ENCODE results near the gene TRMT10B. TPM values are rescaled to one million over a fixed set of nuclear protein-coding genes. Genes with fewer than 3 reads are reported as not detected.
"Not testable (repeated sequence)": the region's sequence is repeated elsewhere in the genome, so short reads cannot be mapped to it uniquely, and the experiment has no call there.

The TRMT10B gene
- polyA plus RNA-seq, 1 experiment, result 6.9 TPM

DNA sequence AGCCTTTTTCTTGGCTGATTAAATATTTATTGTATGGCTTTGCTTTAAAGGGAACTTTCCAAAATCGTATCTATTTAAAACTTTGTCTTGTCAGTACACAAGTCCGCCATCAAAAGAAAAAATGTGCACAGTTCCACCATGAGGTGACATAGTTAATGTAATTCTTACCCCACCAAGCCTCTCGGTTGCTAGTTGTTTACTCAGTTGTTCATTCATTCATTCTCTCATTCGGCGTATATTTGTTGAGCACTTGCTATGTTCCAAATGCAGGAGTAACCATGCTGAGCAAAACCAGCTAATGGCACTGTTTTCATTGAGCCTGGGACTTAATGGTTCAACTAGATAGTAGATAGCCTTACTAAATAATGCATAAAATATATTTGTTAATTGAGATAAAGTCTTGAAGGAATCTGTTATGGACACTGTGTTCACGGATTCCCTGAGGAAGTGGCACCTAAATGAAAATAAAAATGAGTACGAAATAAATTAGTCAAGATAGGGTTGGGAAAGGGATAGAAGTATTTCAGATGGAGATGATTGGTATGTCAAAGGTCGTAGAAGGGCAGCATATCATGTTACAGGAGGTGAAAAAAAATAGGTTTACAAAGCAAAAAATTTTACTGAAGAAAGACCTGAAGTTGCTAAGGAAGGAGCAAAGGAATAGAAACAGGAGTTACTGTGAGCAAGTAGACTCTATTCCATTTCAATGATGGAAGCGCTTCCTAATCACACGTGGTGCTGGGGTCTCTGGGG, 48.5 kb downstream of the TRMT10B start:
- no peak for DNase-seq (ENCODE audit: low read depth, low spot score)
- POLR2A ChIA-PET, result interaction anchor here (0.6 to 2.5 kb wide), 2 partner anchors 17 to 49 kb away, joined by 3 to 26 read pairs; partner anchors contain the start of genes EXOSC3 and TRMT10B
- H3K27ac ChIP-seq (ENCODE audit: low read depth, low read length), result peak overlapping the region; percentile 57
- TF ChIP-seq, protein P1, sequence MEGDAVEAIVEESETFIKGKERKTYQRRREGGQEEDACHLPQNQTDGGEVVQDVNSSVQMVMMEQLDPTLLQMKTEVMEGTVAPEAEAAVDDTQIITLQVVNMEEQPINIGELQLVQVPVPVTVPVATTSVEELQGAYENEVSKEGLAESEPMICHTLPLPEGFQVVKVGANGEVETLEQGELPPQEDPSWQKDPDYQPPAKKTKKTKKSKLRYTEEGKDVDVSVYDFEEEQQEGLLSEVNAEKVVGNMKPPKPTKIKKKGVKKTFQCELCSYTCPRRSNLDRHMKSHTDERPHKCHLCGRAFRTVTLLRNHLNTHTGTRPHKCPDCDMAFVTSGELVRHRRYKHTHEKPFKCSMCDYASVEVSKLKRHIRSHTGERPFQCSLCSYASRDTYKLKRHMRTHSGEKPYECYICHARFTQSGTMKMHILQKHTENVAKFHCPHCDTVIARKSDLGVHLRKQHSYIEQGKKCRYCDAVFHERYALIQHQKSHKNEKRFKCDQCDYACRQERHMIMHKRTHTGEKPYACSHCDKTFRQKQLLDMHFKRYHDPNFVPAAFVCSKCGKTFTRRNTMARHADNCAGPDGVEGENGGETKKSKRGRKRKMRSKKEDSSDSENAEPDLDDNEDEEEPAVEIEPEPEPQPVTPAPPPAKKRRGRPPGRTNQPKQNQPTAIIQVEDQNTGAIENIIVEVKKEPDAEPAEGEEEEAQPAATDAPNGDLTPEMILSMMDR (IDR thresholded peaks at IDR 0.05; ENCODE audit: low read depth, low read length), result no peak
- H3K9me3 ChIP-seq (ENCODE audit: control insufficient read depth, insufficient read depth, low read length), result no peaks in the 10 kb centered on the region
- H3K27me3 ChIP-seq (ENCODE audit: control insufficient read depth, insufficient read depth, low read length), result no peaks in the 10 kb centered on the region
- peak overlapping the region; percentile 98 for H3K4me3 ChIP-seq (ENCODE audit: low read depth, low read length)
- CTCF ChIA-PET, result interaction anchor here (1.0 kb wide), 1 partner anchor 461 kb away, joined by 3 read pairs; no protein-coding TSS in a partner anchor

DNA sequence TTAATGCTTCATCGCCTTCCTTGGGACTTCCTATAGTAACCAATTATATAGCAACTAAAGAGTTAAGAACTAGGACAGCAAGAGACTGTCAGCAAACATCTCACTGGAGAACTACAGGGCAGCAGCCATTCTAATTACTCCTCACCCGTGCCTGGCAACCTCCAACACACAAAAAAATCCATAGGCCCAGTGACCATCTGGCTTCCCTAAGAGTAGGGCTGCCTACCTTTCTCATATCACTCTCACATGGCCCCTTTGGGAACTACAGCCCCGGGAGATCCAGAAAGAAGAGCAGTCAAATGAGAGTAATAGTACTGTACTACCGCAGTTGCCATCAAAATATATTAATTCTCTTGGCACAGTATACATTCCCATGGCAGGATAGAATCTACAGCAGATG, 52.7 kb downstream of the TRMT10B start:
- POLR2A ChIA-PET, result interaction anchor here (1.4 kb wide), 1 partner anchor 21 kb away, joined by 5 read pairs; the partner anchor contains the start of gene EXOSC3
- Histone ChIP-seq H3K9me3 (ENCODE audit: control insufficient read depth, insufficient read depth, low read length) (no peaks in the 10 kb centered on the region), H3K27ac (ENCODE audit: low read depth, low read length) (no peak overlapping the region), H3K4me3 (ENCODE audit: low read depth, low read length) (no peak overlapping the region), H3K27me3 (ENCODE audit: control insufficient read depth, insufficient read depth, low read length) (no peaks in the 10 kb centered on the region)
- CTCF ChIA-PET, result no interaction called here
- TF ChIP-seq, protein P1 (IDR thresholded peaks at IDR 0.05; ENCODE audit: low read depth, low read length), result no peak
- DNase-seq (ENCODE audit: low read depth, low spot score), result no peak

DNA sequence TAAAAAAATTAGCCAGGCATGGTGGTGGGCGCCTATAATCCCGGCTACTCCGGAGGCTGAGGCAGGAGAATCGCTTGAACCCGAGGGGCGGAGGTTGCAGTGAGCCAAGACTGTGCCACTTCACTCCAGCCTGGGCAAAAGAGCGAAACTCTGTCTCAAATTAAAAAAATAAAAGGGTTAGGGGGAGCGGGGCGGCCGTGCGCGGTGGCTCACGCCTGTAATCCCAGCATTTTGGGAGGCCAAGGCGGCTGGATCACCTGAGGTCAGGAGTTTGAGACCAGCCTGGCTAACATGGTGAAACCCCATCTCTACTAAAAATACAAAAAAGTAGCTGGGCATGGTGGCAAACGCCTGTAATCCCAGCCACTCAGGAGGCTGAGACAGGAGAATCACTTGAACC, 56.1 kb downstream of the TRMT10B start:
- CTCF ChIA-PET, result interaction anchor here (0.7 kb wide), 1 partner anchor 107 kb away, joined by 3 read pairs; no protein-coding TSS in a partner anchor
- POLR2A ChIA-PET, result interaction anchor here (1.0 kb wide), 1 partner anchor 9 kb away, joined by 7 read pairs; the partner anchor contains the start of gene DCAF10
- not testable (repeated sequence) for DNase-seq (ENCODE audit: low read depth, low spot score); H3K9me3 ChIP-seq (ENCODE audit: control insufficient read depth, insufficient read depth, low read length); H3K27me3 ChIP-seq (ENCODE audit: control insufficient read depth, insufficient read depth, low read length); H3K27ac ChIP-seq (ENCODE audit: low read depth, low read length); H3K4me3 ChIP-seq (ENCODE audit: low read depth, low read length)

DNA sequence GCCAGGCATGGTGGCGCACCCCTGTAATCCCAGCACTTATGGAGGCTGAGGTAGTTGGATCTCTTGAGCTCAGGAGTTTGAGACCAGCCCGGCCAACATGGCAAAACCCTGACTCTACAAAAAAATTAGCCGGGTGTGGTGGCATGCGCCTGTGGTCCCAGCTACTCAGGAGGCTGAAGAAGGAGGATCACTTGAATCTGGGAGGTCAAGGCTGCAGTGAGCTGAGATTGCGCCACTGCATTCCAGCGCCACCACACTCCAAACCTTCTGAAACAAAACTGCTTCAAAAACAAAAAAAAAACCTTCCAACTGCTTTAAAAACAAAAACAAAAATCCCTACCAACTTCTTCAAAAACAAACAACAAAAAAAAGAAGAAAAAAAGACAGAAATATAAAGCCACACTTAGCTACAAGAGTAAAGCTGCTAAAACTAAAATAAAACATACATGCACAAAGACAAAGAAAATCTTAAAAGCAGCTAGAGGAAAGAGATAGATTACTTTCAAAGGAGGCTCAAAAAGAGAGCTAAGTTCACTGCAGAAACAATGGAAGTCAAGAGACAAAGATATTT, 58.4 kb downstream of the TRMT10B start:
- POLR2A ChIA-PET, result no interaction called here
- no peak for DNase-seq (ENCODE audit: low read depth, low spot score)
- Histone ChIP-seq H3K9me3 (ENCODE audit: control insufficient read depth, insufficient read depth, low read length) (no peaks in the 10 kb centered on the region), H3K27ac (ENCODE audit: low read depth, low read length) (no peak overlapping the region), H3K4me3 (ENCODE audit: low read depth, low read length) (no peak overlapping the region), H3K27me3 (ENCODE audit: control insufficient read depth, insufficient read depth, low read length) (no peaks in the 10 kb centered on the region)
- TF ChIP-seq, protein P1 (IDR thresholded peaks at IDR 0.05; ENCODE audit: low read depth, low read length), result no peak
- CTCF ChIA-PET, result interaction anchor here (0.5 to 1.2 kb wide), 2 partner anchors 18 to 330 kb away, joined by 3 read pairs; no protein-coding TSS in a partner anchor

DNA sequence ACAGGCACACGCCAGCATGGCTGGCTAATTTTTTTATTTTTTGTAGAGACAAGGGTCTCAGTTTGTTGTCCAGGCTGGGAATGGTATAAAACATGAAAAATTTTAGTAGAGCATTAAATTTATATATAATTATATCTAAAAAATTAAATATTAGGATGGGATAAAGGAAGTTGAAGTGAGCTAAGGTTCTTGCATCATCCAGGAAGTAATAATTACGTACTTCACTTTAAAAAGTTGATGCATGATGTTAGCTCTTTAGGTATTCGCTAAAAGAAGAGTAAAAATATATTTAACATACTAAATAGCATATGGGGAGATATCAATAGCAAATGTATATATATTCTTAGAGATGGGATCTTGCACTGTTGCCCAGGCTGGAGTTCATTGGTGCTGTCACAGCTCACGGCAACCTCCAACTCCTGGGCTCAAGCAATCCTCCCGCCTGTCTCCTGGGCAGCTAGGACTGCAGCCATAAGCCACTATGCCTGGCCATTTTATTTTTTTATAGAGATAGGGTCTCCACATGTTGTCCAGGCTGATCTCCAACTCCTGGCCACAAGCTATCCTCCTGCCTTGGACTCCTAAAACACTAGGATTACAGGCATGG, 59.3 kb downstream of the TRMT10B start:
- H3K27ac ChIP-seq (ENCODE audit: low read depth, low read length), result no peak overlapping the region
- DNase-seq (ENCODE audit: low read depth, low spot score), result no peak
- TF ChIP-seq, protein P1 (IDR thresholded peaks at IDR 0.05; ENCODE audit: low read depth, low read length), result no peak
- H3K9me3 ChIP-seq (ENCODE audit: control insufficient read depth, insufficient read depth, low read length), result no peaks in the 10 kb centered on the region
- POLR2A ChIA-PET, result interaction anchor here (0.7 kb wide), 1 partner anchor 12 kb away, joined by 3 read pairs; the partner anchor contains the start of gene DCAF10
- CTCF ChIA-PET, result interaction anchor here (0.5 to 1.2 kb wide), 2 partner anchors 28 to 331 kb away, joined by 3 read pairs; partner anchors contain the start of gene EXOSC3
- H3K4me3 ChIP-seq (ENCODE audit: low read depth, low read length), result no peak overlapping the region
- no peaks in the 10 kb centered on the region for H3K27me3 ChIP-seq (ENCODE audit: control insufficient read depth, insufficient read depth, low read length)
